GM19025 (cell line): Measurements from ENCODE around the gene NUDCD3.

Experiments
- ATAC-seq: cut with Tn5 transposase; IDR thresholded peaks from one replicate; pipeline ENCODE4 v1.9.1; 2021; ENCODE audit warnings: mild to moderate bottlenecking, low read depth, moderate library complexity; ENCODE audit not compliant: unreplicated experiment

The NUDCD3 gene

DNA sequence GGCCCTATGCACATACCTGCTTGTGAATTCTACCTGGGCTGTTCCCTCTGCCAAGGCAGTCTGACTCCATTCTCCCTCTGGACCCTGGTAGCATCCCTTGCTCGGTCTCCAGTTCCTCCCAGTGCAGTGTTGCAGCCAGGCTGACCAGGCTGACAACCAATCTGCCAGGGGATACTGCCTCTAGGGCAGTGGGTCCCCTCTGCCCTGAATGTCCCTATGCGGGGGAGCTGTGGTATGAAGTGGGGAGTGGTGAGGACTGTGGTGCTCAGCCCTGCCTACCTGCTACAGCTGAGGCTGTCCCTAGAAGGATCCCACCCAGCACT lies 117.1 kb downstream of the NUDCD3 start:
- ATAC-seq, result no peak

DNA sequence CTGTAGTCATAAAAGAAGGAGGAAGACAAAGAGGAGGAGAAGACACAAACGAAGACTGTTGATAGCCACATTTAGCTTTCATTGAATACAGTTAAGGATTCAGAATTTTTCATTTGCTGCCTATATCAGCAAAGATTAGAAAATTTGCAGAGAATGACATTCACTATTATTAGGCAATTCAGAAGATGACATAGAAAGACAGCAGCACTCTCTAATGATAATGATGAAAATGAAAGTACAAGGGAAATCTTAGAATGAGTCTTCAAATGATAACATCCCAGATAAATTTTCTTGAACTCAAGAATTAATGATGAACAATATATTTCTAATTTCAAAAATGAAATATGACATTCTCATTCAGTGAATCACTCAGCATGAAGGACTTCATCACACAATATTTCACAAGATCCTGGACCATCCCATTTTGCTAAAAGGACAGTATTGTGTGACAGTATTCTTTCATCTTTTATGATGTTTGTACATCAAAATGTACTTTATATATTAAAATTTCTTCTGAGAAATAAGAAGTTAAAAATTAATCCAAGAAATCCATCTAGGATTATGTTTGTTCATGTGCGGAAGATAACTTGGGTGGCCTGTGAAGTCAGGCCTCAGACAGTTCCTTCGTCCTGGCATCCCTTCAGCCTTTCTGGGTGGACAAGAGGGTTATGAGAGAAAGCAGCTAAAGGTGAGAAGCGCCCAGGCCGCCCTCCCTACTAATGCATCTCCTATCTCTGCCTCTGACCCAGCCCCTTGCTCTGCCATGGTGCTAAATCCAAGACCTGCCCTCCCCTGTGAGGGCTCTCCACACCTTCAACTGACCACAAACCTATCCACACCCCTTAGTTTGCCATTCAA lies 117.7 kb downstream of the NUDCD3 start:
- no peak for ATAC-seq

DNA sequence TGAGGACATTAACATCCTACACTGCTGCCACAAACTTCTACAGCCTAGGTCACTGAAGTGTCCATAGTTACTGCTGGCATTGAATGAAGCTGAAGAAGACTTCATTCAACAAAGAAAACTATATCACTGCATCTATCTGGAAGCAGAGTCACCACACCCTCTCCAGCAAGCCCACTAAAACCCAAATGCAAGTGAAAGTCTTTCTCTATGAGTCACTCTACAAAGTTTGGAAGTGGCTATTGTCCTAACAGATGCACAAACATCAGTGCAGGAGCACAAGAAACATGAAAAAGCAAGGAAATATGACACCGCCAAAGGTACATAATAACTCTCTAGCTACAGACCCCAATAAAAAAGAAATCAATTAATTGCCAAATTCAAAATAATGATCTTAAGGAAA lies 121.6 kb downstream of the NUDCD3 start:
- no peak for ATAC-seq

DNA sequence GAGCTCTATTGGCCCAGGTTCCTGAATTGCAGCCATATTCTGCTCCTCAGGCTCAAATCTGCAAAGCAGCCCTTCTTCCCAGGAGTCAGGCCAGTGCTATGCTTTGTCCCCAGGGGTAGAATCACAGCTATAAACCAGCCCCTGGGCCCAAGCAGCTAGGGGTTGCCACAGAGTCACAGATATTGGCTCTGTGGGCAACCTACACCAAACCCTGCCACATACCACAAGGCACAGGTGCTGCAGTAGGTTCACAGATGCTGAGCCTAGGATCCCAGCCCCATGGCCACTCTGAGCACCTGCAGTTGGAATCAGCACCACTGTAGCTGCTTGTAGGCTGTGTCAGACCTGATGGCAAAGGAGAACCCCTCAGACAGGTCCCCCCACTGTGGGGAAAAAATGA lies 122.0 kb downstream of the NUDCD3 start:
- ATAC-seq, result no peak

DNA sequence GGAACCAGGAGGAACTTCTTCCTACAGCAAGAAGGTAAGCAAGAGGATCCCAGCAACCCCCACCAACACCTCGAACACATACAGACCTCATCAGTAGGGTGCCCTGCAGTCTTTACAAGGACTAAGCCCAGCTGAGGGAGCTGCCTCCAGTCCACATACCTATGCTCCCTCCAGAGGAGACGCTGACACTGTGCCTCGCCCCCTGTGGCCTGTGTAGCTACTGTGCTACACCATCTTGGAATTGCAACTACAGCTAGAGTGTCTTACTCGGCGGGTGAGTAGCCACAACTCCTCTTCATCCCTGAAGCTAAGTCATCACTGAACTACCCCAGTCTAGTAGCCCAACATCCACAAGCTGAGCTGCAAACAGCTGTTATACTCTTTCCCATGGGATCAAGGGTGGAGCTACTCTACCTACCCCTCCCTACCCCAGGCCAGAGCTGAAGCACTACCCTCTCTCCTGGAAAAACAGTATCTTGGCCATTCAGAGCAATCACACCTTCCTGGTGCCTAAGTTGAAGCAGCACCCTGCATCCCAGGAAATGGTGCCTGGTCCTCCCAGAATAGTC lies 122.9 kb downstream of the NUDCD3 start:
- ATAC-seq, result no peak

DNA sequence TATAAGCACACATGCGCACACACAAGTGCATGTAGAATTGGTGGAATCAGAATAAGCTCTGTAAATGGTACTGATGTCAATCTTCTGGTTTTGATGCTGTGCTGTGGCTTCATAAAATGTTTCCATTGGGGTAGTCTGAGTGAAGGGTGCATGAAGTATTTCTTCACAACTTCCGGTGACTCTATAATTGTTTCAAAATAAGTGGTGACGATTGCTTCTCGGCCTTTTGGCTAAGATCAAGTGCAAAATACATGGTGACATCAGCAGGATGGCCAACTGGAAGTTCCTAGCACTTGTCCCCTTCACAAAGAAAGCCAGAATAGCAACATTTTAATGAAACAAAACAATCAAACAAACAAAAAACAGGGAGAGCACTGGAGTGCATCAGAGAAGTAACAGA lies 123.5 kb downstream of the NUDCD3 start:
- no peak for ATAC-seq

DNA sequence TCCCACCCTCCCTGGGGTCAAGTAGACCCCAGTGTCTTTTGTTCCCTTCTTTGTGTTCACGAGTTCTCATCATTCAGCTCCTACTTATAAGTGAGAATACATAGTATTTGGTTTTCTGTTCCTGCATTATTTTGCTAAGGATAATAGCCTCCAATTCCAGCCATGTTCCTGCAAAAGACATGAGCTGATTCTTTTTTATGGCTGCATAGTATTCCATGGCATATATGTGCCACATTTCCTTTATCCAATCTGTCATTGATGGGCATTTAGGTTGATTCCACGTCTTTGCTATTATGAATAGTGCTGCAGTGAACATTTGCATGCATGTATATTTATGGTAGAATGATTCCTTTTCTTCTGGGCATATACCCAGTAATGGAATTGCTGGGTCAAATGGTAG lies 136.8 kb downstream of the NUDCD3 start:
- no peak for ATAC-seq

DNA sequence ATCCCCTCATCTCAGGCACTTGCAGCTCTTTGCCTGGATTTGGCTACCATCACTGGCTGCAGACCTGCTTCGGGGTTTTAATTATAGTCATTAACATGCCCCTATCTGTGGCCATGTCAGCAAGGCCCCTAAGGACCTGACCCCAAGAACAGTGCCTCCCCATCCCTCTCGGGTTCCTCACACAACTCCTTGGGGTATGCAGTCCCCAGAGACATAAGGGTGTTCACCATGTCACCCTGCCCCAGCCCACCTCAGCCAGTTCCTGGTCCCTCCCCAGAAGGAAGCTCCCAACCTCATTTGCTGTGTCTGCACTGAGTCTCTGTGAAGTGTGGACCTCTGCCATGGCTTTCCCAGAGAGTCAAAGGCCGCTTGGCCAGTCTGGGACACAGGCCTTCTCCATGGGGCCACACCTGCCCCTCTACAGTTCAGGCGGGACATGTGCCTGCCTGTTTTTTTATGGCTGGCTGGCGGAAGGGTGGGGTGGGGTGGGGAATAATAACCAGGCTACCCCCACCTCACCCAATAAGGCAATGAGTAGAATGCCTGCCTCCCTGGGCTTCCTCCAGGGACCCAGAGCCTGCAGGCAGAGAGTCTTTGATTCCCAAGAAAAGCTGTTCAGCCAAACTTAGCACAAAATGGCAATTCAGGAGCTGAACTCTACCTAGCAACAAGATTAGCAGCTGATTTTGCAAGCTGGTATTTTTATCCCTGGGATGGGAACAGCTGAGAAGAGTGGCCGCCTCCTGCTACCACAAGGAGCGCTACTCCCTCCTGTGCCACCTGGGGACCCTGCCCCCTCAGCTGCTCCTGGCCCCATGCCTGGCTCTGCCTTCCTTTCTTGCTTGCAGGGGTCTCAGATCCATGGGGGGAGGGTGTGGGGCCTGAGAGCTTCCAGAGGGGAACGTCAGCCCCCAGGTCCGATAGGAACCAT lies 141.3 kb downstream of the NUDCD3 start:
- no peak for ATAC-seq

DNA sequence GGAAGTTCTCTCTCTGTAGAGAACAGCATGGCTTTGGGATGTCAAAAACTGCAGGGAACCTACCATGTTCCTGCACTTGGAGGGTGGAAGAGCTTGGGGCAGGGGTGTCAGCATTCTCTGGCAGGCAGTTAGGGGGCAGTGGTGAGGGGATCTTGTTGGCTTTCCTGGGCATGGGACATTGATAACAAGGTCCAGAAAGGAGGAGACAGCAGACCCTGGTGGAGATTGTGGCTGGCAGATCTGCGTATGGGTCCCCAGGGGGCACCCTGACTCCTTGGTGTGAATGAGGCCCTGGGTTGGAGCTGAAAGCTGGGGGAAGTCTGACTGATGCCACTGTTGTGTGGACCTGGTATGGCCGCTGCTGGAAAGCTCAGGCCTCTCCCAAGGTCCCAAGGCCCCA lies 142.2 kb downstream of the NUDCD3 start:
- no peak for ATAC-seq

DNA sequence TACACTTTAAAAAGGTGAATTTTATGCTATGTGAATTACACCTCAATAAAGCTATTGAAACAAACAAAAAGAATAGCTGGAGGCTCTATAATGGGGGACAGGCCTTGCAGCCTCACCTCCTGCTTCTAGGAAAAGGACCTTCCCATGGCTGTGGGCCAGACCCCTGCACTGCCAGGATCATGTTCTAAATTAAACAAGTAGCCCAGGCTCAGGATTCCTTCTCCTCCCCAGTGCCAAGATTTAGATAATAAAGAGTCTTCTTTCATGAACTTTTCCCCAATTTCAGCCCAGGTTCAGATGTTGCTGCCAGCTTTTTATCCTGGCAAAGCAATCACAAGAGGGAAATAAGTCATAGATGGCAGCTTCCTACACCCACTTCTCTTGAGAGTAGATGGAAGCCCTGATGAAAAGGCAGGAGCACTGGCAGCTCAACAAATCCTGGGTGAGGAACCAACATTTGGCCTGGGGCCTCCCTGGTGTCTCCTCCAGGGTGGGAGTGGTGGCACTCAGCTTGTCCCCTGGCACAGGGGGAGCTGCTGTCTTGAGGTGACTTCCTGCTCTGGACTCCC lies 142.8 kb downstream of the NUDCD3 start:
- no peak for ATAC-seq

DNA sequence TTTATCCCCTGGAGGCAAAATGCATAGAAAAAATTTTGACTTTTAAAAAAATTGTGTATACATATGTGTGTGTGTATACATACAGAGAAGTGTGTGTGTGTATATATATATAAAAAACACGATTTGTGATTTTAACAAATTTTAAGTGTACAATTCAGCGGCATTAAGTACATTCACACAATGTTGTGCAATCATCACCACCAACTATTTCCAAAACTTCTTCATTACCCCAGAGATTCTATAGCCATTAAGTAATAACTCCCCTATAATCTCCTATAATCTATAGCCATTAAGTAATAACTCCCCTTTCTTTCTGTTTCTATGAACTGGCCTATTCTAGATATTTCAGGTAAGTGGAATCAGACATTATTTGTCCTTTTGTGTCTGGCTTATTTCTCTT lies 144.4 kb downstream of the NUDCD3 start:
- ATAC-seq, result no peak

DNA sequence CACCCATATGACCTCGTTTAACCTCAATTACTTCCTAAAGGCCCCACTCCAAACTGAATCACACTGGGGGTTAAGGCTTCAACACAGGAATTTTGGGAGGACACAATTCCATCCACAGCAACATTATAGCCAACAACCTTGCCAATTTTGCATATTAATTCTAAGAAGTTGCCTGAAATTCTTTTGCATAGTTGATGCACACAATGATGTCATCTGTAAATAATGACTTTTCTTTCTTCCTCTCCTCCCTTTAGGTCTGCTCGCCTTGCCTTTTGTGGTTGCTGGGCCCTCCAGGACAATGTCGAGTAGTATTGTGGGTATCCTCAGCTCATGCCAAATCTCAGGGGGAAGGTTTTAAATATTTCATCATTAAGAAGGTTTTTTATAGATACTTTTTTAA lies 149.1 kb downstream of the NUDCD3 start:
- no peak for ATAC-seq

DNA sequence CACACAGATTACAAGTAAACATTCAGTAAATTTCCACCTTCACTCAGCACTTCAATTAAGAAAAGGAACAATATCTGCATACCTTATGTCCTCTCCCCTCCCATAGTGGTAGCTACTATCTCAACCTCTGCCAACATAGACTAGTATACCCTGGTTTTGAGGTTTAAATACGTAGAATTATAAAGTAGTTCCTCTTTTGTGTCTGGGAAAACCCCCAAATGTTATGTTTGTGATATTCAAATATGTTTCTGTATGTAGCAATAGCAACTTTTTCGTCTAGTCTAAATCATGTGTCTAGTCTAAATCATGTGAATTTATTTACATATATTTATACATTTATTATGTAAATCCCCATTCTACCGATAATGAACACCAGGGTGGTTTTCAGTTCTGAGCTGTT lies 151.9 kb downstream of the NUDCD3 start:
- ATAC-seq, result no peak

DNA sequence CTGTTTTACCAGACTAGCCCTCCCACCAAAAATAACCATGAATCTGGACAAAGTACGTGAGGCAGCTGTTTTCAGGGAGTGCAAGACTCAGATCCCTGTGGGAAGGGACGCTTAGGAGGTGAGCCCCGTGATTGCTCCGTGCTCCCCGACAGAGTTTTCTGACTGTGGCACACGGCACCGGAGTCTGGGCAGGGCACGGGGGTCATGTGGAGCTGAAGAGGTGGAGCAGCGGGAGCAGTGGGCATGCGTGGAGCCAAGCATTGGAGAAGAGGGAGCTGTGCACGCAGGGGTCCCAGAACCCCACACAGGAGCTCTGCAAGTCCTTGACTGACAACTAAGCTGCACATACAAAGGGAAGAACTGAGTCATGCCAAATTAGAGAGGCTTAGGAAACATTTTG lies 154.0 kb downstream of the NUDCD3 start:
- no peak for ATAC-seq

DNA sequence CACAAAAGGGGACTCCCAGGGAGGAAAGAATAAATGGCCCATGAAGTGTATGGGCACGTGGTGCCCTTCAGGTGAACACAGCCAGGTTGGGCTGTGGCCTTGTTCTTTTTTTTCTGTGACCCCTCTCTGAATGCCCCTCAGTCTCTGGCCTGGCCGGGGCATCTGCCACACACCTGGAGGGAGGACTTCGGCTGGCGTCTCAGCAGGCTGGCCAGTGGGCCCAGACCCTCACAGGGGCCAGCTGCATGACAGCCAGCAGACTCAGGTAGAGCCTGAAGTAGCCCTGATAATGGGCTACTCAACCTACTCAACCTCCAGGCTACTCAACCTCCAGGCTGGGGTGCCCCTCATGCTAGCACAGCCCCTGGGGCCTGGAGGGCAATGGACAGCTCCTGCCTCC lies 155.3 kb downstream of the NUDCD3 start:
- no peak for ATAC-seq

DNA sequence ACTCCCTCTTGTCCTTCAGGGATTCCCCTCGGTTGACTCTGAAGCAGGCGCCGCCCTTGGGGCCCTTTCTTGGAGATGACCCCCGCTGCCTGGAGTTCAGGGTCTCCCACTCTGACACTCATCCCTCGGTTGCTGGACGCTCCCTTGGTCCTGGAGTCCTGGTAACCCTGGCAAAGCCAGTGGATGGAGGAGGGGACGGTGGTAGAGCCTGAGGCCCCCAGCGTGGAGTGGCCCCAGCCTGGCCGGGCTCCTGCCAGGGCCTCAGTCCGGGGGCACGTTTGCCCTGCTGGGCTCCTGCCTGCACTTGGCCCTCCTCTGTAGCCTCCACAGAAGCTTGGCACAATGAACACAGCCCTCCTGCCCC lies 155.7 kb downstream of the NUDCD3 start:
- no peak for ATAC-seq

DNA sequence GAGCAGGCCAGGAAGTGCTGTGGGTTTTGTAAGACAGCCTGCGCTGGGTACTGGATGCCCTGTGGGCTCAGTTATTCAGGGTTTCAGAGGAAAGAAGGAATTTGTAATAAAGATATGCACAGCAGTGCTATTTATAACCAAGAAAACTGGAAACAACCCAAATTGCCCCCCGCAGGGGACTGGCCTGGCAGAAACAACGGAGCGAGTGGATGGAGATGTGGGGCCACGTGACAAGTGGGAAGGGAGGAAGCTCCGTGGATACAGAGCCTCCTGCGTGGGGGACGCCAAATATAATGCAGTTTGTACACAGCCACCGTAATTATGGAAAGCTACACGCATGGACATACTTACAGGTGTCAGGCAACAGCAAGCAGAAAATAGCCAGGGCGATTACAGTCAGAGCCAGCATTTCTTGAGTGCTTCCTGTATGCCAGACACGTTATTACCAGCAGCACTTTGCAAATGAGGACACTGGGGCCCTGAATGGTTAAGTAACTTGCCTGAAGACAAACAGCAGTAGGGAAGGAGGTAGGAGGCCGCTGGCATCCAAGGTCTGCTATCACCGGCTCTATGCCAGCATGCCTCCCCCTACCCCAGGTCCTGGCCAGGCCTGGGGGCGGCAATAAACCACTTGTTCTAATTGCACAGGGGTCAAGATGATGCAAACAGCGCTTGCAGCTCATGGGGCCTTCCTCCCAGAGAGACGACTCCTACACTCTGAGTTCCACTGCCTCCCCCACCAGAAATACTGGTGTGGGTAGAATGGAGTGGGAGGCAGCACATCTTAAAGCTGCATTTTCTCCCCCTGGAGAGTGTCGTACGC lies 156.3 kb downstream of the NUDCD3 start:
- ATAC-seq, result no peak

DNA sequence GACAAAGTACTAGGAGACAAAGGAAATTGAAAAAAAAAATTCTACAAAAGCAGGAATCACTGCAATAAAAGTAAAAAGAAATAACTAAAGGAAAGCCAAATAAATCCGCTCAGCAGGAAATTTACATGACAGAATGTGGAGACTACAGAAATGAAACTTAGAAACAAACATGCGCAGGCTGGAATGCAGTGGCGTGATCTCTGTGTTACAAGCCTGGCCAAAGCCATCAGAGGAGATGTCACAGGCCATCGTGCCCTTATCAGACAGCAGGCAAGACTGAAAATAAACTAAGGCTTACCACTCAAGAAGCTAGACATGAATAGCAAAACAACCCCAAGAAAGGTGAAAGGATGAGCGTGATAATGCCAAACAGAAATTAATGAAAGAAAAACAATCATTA lies 158.8 kb downstream of the NUDCD3 start:
- ATAC-seq, result no peak

DNA sequence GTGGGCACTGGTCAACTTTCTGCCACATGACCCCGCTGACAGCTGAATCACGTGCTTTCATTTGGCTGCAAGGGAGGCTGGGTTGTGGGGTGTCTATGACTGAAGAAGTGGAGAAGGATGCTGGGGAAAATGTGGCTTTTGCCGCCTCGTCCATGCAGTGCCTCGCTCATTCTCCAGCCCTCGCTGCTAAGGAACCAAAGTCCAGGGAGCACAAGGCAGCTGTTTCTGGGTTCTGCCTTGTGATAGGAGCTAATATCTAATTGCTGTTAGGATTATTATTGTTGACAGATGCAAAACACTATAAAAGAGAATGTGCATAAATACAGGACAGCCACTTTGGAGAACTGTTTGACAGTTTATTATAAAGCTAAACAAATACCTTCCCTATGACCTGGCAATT lies 160.1 kb downstream of the NUDCD3 start:
- no peak for ATAC-seq

DNA sequence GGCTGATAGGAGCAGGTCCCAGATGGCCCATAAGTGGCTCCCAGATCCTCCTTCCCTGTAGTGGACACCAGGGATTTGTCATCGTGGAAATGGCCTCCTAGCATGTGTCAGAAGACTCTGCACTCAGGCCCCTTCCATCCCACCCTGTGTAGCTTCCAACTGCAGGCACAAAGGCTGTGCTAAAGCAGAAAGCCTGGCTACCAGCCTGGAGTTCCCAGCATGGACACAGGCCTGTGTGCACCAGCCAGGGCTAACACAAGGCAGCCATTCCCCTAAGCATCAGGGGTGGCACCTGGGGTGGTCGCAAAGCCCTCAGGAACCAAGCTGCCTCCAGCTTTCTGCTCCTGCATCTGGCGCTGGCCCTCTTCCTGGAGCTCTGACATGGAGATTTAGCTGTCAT lies 160.6 kb downstream of the NUDCD3 start:
- no peak for ATAC-seq
